Measurements from ENCODE around the gene MRPS9.

Gene MRPS9

DNA sequence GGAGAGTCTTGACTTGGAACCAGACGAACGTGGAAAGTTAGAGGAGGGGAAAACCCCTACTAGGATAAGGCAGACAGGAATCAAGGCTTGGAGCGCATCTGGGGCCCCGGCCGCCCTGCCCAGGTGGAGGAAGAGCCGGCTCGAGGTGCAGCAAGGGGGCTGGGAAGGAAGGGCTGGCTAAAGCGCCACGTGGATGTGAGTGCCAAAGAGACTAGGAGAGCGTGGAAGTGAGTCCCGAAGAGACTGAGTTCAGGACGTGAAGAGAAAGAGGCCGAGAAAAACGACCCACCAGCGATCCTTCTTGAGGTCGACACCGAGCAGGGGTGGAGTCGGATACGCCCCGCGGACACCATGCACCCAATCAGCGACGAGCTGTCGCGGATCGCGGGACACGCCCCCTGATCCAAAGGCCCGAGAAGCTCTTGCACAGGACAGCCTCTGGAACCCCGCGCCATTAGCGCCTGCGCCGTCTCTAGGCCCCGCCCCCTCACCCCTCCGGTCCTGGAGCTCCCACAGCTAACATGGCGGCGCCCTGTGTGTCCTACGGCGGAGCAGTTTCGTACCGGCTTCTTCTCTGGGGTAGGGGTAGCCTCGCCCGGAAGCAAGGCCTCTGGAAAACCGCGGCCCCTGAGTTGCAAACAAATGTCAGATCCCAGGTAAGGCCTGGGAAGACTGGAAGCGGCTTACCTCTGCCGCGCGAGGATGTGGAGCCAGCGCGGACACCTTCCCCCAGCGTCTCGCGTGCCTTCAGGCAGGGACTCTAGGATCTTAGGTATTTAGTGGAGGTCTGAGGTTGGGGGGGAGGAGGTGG lies at the start of gene MRPS9:
Gene MRPS9, plus strand, starts transcription at position 498 of the 811 bp plus-strand sequence. Its CDS starts 24 bp downstream, at position 522.
- peak; percentile 96 for DNase-seq

DNA sequence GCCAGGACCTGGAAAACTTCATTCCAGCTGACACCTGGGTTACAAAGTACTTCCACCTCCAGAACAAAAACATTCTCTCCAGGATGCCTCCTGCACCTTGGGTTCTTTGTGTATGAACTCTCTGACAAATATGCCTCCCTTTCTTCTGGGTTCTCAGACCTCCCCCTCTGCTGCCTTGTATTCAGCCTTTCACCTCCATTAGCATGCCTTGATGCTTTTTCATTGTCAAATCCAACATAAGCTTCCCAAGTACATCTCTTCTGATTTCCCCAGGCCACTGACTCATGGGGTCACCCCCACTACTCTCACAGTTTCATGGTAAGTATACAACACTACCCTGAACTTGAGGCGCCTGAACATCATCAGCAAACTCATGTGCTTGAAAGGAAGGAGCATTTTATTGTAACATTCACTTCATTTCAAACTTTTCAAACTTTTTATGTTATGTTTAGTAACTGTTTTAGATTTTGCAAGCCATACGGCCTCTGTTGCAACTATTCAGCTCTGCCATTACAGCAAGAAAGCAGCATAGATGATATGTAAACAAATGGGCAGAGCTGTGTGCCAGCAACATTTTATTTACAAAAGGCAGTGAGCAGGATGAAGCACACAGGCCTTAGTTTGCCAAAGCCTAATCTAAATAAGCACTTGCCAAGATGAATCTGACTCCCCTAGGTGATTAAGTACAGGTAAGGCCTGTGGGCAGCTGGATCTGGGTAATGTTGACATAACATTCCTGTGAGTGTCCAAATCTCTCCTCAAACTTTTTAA lies 32.5 kb upstream of the MRPS9 start:
- no peak for DNase-seq

DNA sequence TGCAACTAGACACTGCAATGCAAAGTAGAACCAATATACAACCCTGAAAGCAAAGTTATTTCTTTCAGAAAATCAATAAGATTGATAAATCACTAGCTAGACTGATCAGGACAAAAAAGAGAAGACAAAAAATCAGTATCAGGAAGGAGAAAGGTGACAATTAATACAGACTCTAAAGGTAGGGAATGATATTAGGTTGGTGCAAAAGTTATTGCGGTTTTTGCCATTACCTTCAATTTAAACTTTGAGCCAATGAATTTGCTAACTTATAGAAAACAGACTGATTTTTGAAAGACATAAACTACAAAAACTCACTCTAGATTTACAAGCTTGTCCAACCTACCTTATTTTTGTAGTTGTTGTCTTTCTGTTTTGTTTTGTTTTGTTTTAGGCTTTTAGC lies 30.5 kb upstream of the MRPS9 start:
- DNase-seq = no peak

DNA sequence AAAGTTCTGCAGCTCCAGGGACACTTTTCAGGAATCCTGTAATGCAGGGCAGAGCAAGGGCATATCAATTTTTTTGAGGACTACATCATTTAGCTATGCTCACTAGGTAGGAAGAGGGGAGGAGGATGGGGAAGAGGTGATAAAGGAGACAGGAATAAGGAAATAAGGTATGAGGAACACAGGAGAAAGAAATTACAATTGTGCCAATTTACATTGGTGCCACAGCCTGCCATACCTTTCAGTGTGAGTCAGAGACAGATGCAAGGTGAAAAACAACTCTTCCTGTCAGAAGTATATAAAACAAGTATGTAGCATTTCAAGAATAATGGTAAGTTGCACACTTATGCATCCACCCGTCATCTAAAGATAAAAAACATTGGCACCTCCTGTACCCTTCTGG lies 5.4 kb upstream of the MRPS9 start:
- no peak for DNase-seq

DNA sequence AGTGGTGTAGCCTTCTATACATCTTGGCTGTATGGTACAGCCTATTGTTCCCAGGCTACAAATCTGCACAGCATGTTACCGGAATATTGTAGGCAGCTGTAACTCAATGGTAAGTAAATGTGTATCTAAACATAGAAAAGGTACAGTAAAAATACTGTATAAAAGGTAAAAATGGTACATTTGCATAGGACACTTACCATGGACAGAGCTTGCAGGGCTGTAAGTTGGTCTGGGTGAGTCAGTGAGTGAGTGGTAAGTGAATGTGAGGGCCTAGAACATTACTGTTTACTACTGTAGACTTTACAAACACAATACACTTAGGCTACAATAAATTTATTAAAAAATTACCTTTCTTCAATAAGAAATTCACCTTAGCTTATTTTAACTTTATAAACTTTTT lies 3.7 kb upstream of the MRPS9 start:
- no peak for DNase-seq

DNA sequence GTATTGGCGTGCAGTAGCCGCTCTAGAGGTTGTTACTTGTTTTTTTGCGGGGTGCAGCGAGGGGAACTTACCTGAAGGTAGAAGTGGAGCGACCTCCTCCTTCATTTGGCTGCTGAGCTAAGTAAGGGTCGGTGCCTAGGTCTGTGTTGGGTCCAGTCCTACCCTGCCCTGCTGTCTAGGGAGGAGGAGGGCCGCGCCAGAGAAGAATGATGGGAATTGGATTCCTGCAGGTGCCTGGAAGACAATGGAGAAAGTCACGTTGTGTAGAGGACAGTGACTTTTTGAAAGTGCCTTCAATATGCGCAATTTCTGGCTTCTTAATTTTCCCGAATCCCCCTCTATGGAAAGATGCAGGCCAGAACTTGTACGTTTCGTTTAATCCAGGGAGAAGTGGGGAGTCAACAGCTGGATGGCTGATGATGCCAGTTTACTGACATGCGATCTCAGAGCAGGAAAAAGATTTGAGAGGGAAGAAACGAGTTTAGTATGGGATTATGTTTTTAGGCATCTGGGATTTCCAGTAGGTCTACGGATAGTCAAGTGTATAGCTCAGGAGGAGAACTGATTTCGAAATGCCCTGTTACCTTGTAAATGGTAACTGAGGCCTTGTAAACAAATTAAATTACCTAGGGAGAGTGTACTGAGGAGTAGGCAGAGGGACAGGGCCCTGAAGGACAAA lies 653 bp downstream of the MRPS9 start:
- no peak for DNase-seq

DNA sequence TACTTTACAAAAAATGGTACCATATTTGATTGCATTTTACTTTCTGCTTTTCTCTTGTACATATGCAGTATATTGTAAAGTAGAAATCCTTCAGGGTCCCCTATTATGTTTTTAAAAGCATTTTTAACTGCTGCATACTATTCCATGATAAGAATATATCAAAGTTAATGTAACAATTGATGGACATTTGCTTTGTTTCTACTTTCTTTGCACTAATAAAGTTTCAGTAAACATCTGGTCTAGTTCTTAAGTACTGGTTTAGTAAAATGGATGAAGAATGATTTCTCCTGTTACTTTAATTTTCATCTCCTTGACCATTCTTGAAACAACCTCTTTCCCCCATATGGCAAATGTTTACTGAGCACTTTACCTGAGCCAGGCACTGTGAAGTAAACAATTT lies 1.7 kb downstream of the MRPS9 start:
- DNase-seq = no peak

DNA sequence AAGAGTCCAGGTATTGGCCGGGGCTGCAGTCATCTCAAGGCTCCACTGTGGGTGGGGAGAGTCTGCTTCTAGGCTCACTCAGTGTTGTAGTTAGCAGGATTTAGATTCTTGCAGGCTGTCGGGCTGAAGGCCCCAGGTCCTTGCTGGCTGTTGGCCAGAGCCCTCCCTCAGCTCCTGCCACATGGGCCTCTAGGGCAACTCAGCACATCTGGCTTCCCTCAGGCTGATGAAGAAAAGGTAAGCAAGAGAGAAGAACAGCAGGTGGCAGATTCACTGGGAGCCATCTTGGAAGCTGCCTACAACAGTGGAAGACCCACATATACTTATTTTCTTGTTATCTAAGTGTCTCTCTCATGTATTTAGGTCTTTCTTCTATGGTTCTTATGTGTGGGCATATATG lies 4.3 kb downstream of the MRPS9 start:
- DNase-seq = no peak

DNA sequence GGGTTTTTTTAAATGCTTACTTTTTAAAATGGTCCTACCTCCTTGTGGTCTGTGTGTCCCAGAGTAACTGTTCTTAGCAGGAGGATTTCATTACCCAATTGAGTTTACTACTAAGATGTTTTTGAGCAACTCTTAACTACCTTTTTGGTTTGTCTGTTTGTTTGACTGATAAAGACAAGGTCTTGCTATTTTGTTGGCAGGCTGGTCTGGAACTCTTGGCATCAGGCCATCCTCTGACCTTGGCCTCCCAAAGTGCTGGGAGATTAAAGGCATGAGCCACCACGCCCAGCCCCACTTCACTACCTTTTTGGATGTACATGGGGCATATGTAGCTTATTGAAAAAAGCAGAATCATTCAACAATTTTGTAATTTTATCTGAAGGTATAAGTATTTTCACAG lies 14.9 kb downstream of the MRPS9 start:
- DNase-seq = no peak

DNA sequence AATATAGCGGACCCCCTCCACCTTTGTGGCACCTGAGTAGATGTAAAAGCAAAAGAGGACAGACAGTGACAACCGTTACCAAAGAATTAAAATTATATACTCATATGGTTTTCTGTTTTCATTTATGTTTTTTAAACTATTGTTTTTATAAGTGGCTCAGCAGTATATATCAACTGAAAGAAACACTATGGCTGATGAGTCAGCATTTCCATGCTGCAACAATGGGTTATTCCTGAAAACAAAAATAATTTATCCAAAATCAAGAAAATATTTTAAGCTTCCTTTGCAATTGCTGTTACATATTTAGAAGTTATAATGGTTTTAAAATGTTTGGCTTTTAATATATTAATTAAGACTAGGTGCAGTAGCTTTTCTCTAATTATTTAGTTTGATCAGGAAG lies 17.7 kb downstream of the MRPS9 start:
- DNase-seq = no peak

DNA sequence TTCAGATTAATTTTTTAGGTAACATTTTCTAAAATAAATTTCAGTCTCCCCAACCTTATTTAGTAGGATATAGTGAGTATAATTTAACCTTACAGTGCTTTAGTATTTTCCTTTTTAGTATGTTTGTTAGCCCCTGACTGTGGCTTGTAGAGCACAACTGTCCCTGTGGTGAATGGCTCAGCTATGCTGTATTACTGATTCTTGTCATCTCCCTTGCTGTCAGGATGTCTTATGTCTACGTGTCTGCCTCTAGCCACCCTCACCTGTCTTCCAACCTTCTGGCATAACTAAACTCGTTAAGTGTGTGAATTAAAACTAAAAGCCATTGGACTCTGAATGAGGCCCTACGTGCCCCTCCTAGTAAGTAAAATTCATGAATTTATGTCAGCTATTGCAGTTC lies 18.4 kb downstream of the MRPS9 start:
- no peak for DNase-seq

DNA sequence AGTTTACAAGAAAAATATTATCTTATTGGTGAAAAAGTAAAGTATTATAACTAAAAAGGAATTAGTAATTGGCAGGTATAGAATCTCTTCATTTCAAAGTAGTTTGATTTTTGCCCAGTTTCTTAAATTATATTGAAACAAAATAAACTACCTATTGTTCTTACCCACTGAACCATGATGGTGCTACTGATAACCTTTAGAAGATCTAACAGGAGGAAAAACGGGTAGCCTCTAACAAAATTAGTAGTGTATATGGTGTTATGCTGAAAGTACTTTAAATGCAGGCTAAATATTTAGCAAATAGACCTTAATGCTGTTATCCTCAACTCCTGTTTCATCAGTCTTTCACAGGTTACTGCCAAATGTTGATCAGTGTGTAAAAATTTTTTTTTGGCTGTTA lies 19.1 kb downstream of the MRPS9 start:
- DNase-seq = no peak

DNA sequence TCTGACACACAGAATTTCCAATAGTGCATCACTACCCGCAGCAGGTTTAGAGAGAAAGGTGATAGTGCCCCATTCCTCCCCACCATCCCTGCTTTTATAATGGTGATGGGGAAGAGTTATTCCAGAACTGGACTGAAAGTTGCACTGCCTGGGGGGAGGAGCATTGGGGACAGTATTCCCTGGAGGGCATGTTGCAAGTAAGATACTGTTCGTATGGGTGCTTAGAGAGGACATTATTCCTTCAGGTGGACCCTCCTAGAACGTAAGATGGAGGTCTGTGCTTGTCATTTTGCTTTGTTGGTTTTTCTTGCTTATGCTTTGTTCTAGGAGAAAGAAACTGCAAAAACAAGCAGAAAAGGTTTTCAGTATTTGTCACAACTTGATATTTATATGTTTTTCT lies 23.7 kb downstream of the MRPS9 start:
- DNase-seq = no peak

DNA sequence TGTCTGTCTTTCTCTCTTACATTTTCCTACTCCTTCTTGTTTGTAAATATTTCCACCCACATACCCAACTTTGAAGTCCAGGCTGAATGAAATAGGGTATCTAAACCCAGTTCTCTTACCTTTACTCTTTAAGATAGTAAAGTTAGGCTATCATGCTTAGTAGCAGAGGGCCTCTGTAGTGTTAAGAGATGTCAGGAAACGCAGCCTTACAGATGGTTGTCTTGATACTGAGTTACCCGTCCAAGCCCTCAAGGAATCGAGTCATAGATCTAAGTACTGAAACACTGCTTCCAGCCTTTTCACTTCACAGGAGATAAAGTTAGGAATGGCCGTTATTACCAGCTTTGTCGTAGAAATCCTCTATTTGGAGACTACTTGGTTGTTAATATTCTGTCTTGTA lies 24.3 kb downstream of the MRPS9 start:
- DNase-seq = no peak

DNA sequence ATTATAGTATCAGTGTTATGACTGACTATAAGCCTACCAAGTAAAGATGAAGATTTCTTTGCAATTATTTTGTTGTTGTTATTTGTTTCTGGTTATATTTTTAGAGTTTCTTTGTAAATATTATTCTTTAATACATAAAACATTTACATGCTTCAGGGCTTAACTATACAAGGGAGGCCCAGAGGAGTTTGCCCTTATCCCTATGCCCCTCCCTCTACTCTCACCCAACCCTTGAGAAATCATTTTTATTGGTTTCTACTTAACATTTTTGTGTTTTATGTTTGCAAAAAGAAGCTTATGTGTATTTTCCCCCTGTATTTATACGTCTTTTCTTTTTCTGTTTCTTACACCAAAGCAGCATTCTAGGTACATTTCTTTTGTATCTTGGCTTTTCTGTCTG lies 30.5 kb downstream of the MRPS9 start:
- DNase-seq = no peak

DNA sequence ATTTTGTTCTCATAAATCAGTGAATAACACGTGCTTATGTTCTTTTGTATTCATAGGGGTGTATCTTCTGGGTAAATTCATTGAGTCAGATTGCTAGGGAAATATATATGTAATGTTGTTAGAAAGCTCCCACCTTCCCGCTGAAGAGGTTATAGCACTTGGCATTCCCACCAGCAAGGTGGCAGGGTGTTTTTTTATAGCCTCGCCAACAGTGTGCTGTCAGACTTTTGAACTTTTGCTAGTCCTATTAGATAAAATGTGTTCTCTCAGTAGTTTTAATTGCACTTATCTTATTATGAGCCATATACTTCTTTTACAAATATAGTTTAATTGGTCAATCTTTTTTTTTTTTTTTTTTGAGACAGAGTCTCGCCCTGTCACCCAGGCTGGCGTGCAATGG lies 31.0 kb downstream of the MRPS9 start:
- no peak for DNase-seq

DNA sequence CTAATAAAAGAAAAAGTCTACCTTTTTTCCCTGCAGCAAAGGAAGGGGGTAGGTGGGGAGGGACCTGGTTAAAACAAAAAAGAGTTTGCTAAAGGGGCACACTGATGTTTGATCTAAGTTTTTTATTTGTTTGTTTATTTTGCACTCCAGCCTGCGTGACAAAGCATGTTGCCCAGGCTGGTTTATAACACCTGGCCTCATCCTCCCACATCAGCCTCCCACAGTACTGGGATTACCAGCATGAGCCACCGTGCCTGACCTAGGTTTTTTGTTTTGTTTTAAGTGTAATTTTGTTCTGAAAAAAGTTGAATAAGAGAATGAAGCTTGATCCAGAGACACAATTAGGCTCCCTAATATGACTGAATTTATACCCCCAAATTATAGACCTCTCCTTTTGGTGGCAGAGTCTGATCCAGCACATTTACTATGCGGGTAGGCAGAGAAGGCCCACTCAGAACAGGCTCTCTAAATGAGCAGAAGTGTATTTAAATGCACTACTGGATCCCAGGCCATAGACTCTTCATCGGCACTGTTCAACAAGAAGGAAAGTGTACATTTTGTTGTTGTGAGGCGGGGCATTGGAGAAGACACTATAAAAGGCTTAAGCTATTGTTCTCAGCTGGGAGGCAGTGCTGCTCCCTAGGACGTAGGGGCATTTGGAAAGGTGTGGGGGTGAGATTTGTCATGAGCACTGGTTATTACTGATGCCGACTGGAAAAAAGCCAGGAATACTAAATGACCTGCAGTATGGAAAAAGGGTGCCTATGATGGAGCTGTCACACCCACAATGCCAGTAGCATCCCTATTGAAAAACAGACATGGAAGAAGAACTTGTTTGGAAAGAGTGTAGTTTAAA lies 32.4 kb downstream of the MRPS9 start:
- DNase-seq = no peak

DNA sequence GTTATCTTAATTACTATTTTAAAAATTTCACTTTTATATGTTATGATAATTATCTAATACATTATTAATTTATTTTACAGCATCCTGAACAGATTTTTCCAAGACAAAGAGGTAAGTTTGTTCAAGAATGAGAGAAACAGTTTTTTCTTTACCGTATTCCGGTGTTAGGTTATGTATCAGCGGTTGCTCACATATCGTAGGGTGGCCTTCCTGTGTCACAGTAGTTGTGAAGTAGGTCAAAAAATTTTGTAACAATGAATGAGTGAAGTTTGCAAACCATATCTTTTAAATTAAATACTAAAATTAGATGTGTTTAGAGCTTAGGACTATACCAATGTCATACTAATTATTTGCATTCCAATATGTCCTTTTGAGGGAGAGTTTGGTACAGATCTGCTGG lies 33.5 kb downstream of the MRPS9 start:
- no peak for DNase-seq

DNA sequence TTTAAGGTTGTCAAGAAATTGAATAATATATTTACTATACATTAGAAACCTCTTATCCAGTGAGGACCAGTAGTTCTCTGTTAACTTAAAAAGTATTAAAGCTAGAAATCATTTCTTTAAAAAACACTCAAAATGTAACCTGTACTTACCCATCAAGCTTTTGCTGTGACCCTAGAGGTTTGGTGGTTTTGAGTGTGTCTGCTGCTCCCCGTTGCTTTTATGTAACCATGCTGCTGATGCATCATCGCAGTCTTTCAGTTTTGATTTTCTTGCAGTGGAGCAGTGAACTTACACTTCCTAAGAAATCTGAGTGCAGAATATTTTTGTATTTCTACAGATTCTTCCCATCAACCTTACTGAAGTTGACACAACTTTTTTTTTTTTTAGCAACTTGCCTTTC lies 34.2 kb downstream of the MRPS9 start:
- no peak for DNase-seq

DNA sequence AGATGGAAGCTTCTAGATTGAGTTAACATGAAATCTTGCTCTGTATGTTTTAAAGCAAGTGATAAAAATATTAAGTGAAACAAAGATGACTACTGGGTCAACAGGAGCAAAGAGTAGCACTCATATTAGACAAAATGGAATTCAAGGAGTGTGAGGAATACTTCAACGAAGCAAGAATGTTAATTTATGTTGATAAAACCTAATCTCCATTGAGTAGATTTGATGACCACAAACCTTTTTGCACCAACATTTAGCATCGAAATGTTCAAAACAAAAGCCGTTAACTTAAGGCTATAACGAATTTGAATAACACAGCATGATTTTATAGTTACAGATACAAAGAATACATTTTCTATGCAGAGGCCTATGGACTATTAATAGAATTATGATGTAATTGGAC lies 35.7 kb downstream of the MRPS9 start:
- DNase-seq = no peak

DNA sequence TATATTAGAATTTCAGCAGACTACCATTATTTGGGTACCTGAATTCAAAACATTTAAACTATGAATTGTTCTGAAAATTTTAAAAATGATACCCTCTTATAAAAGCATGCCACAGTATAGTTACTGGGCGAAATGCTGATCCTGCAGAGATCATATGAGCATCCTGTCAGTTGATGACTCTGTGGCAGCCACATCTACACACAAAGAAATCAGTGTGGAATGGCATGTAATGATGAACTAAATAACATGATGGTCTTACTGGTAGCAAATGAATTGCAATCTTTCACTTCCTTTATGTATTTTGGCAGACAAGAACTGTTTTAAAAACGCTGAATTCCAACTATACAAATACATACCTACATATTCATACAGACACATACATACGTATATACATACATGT lies 38.3 kb downstream of the MRPS9 start:
- DNase-seq = no peak

DNA sequence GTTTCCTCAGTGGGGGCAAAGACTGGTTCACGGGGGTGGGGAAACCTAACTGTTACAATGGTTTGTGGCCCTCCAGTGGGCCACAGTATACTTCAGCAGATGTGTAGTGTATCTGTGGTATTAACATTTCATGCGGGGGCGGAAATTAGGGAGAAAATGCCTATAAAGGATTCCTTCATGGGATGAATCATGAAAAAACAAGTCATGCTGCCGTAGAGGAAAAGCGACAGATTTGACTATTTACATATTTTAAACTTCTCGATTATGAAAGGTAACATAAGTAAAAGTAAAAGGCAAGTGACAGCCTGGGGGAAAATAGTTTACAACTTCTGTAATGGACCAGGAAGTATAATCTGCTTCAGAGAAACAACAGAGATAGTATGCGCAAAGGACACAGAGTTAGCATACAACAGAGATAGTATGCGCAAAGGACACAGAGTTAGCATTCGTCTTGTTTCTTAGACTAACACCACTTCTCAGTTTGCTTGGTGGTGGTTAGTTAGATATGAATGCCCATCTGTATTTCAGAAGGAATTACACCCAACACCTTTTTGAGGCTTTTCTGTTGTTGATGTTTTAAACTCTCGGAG lies 41.1 kb downstream of the MRPS9 start:
- DNase-seq = no peak

DNA sequence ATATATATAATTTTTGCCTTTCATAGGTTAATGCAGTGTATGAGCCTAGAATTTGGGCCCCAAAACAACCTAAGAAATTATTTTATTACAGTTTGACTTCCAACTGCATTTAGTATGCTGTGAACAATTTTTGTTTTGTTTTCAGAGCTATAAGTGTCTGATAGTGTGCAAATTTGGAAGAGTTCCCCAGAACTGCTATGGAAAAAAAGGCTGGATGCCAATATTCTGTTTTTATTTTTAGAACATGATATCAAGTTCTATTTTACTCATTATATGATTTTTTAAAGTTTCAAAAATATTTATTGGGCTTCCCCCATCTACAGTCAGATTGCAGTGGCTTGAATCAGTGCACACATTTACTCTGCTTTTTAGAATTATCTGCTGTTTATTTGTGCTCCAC lies 42.6 kb downstream of the MRPS9 start:
- DNase-seq = no peak
